HTR-8/SVneo (cell line): ENCODE measurements around the gene PTPN2.
A peak's percentile ranks its signal among the peaks of the same experiment; 100 is the strongest.
"Not testable (repeated sequence)": the region's sequence is repeated elsewhere in the genome, so short reads cannot be mapped to it uniquely, and the experiment has no call there.

Experiments
- DNase-seq: peaks from one replicate; pipeline ENCODE4 v3.0.0; 2011; ENCODE audit warnings: low spot score, mixed read lengths; ENCODE audit not compliant: insufficient read length
- FAIRE-seq: peaks from 2 replicates; lab custom pipeline; 2011; peaks lifted over from hg19 to GRCh38; lab: Jason Lieb, UNC

The PTPN2 gene

DNA sequence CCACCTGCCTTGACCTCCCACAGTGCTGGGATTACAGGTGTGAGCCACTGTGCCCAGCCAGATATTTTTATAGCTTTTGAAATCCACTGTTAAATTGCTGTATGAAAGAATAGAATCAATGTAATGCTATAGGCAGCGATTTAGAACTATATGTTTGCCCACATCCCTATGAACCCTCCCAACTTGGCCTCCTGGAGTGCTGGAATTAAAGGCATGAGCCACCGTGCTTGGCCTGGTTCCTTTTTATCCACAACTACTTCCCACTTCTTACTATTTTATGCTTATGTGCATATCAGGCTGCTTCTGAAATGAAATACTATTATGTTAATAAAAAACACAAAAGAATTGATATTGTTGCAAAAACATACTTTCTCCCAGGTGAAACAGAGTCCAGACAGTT is 11.6 kb upstream of the PTPN2 start:
- no peak for FAIRE-seq
- DNase-seq = no peak

DNA sequence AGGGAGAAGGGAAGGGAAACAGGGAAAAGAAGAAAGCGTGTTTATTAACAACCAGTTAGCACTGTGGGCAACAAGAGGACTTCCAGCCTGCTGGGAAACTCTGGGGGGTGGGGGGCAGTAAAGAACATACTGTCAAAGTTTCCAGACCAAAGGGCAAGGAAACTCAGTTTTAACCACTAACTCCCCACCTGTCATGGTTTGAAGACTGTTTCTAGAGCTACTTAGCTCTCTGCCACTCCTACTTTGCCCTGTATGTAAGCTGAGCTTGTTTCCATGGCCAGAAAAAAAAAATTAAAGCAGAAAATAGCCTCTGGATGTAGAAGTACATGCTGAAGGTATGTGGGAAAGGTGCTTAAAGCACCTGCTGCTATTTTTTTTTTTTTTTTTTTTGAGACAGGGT is 11.0 kb upstream of the PTPN2 start:
- no peak for FAIRE-seq
- DNase-seq = no peak

DNA sequence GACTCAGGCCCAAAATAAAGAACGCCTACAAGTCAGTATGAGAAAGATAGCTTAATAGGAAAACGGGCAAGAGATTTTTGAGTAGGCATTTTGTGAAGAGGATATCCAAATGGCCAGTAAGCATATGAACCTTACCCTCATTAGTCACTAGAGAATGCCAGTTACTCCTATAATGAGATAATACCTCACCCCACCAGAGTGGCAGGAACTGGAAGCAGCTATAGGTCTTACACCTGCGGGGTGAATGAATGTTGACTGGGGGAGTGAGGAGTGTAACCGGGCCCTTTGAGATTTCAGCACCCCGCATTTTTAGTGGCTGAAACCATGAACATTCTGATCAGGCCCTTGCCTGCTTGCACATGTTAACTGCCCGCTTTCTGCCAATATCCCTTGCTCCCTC is 7.5 kb upstream of the PTPN2 start:
- DNase-seq = no peak
- FAIRE-seq = no peak

DNA sequence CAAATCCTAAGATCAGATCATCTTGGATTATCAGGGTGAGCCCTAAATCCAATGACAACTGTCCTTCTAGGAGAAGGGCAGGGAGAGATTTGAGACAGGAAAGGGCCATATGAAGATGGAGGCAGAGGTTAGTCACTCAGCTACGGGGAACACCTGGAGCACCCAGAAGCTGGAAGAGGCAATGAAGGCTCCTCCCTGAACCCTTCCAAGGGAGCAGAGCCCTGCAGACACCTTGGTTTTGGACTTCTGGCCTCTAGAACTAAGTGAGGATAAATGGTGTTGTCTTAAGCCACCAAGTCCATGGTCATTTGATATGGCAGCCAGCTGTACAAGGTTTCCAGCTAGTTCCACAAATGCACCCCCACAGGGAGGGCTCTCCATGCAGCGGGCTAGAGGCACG is 6.9 kb upstream of the PTPN2 start:
- DNase-seq (no peak), FAIRE-seq (no peak)

DNA sequence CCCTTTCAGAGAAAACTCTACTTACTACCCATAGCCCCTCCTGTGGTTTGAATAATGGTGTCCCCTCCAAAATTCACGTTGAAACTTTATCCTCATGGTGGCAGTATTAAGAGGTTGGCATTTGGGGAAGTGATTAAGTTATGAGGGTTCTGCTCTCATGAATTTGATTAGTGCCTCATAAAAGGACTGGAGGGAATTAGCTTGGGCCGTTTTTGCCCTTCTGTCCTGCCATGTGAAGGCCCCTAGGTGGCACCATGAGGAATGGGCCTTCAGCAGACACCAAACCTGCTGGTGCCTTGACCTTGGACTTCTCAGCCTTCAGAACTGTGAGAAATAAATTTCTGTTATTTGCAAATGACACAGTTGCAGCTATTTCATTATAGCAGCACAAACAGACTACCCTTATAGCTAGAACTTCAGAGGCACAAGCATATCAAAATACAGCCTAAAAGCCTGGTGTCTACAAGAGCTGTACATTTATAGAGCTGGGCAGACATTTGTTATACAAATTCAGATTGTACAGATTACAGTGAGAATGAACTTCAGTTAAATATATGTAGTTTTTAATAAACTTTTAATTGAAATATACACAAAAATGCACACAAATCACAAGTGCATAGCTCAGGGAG is 2.6 kb upstream of the PTPN2 start:
- no peak for DNase-seq
- FAIRE-seq = no peak

DNA sequence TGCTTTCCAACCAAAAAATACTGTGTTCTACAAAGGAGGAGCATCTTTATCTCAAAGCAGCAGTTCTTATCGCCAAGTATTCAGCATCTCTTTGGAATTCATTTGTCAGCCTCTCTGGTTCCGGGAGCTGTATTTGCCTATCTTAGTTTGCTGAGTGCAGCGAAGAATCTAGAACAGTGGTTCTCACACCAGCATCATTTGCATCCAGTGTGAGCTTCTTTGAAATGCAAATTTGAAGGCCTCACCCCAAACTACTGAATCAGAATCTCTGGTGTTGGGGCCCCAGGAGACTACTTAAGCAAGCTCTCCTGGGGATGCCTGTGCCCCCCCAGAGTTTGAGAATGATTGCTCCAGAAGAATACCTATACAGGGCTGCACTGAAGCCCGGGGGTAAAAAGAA is 1.5 kb upstream of the PTPN2 start:
- DNase-seq (no peak), FAIRE-seq (no peak)

DNA sequence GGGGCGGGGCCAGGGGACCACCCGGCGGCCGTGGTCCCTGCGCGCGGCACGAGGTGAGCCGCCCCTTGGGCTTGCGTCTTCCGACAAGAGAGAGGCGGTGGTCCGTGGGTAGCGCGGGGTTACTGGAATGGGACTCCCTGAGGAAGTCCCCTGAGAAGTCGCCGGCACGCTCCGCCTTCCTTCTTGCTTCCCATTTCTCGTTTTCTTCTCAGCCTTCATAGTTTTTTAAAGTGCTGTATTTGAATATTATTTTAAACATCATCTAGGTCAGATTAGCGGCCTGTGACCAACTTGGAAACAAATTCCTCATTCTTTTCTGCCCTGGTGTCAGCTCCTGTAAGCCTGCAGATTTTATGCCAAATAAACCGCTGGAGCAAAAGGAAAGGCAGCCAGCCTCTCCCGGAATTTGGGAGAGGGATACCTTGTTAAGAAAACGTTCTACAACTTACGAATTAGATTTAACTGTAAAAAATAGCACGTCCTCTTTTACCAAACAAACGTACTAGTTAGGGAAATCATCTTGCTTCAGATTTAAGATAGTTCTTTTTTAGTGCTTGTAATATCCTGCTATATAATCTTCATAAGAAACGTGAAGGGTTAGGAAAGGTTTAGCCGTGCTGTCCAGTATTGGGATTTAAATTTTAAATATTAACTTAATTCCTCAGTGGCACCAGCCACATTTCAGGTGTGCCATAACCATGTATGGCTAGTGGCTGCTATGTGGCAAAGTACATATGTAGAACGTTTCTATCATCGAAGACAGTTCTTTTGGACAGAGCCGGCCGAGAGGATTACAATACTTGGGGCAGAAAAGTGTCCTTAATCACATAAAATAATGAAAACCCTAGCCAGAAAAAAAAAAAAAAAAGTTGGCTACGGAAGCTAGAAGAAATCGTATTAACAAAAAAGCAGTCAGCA is 628 bp upstream of the PTPN2 start:
- no peak for FAIRE-seq
- no peak for DNase-seq

DNA sequence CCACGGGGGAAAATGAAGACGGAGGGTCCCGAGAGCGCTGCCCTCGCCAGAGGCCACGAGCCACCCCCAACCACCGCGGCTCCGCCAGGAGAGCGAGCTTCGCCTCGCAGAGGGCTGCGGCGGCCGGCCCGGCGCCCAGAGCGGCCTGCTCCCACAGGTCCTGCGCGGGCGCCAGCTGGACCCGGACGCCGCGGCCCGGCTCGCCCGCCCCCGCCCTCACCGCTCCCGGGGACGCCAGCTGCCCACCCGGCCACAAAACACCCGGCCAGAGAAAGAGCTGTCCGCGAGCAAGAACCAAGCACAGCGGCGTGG is 709 bp downstream of the PTPN2 start:
- FAIRE-seq (no peak), DNase-seq (peak; percentile 15)

DNA sequence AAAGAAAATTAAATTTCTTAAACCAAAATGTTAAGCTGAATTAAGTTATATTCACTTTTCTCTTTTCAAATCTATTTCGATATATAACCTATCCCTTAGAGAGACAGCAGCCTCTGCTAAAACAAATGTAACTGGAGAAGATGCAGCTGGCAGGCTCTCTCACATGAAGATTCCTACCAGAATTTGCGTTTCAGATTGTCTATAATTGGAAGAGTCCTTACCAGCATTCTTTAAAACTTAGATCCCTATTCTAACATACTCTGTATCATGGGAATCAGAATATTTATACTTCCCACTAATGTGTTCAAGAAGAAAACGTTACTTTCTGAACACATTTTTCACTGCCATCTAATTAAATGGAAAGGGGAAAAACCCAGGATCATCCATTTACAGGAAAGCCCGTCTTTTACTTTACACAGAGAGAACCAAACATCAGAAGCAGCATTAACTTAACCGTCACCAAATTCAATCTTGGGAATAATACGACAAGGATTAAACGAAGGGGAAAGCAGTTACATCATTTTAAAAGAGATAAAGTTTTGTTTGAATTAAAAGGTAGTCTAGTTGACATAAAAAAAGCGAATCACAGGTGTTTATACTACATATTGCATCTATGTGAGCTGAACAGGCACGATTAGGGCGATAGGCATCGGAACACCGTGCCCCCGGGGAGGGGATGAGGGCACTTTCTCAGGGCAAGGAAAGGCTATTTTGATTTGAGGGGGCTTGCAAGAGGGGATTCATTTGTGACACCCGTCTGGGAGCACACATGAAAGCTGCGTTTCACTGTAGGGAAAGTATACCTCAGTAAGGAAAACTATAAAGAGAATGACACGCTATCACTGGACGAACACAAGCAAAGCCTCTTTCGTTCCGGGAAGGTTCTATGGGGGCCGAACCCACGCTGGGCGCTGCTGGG is 1.3 kb downstream of the PTPN2 start:
- DNase-seq (no peak), FAIRE-seq (no peak)

DNA sequence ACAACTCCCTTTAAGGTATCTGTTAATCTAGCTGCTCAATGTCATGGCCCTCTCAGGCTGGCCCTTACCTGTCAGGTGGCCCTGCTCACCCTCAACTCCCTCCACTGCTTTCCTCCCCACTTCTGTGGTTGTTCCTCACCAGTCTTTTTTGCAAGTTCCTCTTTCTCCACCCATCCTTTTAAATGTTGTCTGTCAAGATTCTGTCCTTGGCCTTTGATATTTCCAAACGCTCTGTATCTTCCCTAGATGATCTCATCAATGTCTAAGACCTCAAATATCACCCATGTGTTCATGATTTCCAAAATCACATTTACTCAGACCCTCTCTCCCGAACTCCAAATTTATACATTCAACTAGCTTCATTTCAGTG is 3.5 kb downstream of the PTPN2 start:
- DNase-seq = no peak
- no peak for FAIRE-seq

DNA sequence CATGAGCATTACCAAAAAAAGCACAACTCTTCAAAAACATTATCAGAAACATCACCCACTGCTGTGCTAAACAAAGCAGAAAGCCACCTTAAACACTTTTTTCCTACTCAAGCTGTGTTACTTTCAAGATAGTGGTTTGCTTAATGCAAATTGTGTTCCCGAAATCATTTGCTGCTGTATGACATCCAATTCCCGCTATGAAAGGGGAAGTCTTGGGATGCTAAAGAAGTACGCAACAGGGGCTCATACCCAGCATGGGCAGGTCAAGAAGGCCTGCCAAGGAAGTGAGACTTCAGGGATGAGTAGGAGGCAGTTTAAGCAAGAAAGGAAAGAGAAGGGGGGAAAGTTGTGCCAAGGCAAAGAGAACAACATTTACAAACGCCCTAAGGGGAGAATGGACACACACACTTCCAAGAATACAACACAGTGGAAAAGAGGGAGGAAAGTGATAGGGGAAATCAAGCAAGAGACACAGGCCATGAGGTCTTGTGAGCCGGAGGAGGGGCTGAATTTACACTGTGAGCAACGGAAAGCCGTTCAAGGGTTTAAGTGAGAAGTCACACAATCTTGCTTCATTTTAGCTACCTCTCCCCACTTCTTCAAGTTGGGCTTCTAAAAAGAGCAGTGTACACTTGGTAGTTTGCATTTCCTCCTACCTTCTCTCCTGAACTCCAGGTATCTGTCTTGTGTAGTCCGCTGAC is 4.0 kb downstream of the PTPN2 start:
- FAIRE-seq (no peak), DNase-seq (no peak)

DNA sequence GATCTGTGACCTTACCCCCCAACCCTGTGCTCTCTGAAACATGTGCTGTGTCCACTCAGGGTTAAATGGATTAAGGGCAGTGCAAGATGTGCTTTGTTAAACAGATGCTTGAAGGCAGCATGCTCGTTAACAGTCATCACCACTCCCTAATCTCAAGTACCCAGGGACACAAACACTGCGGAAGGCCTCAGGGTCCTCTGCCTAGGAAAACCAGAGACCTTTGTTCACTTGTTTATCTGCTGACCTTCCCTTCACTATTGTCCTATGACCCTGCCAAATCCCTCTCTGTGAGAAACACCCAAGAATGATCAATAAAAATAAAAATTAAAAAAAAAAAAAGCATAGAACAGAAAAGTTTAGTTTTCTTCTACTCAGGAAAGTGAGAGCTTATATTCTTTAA is 9.0 kb downstream of the PTPN2 start:
- not testable (repeated sequence) for FAIRE-seq, DNase-seq

DNA sequence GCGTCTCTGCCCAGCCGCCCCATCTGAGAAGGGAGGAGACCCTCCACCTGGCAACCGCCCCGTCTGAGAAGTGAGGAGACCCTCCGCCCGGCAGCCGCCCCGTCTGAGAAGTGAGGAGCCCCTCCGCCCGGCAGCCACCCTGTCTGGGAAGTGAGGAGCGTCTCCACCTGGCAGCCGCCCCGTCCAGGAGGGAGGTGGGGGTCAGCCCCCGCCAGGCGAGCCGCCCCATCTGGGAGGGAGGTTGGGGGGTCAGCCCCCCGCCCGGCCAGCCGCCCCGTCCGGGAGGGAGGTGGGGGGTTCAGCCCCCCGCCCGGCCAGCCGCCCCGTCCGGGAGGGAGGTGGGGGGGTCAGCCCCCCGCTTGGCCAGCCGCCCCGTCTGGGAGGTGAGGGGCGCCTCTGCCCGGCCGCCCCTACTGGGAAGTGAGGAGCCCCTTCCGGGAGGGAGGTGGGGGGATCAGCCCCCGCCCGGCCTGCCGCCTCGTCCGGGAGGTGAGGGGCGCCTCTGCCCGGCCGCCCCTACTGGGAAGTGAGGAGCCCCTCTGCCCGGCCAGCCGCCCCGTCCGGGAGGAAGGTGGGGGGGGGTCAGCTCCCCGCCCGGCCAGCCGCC is 10.0 kb downstream of the PTPN2 start:
- FAIRE-seq, DNase-seq: not testable (repeated sequence)

DNA sequence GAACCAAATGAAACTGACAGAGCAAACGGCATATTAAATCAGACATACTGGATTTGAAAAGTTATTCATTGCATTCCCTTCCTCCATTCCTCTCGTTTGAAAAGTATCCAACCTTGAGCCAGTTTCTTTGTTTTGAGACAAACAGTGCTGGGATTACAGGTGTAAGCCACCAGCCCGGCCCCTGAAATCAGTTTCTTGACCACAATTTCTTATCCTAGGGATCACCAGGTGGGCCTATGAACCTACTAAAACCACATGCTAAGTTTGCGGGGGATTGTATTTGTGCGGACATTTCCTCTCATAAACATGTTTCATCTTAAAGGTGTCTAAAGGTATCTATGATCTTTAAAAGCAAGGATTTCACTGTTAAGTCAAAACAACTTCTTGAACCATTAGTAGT is 11.6 kb downstream of the PTPN2 start:
- DNase-seq (no peak), FAIRE-seq (no peak)

DNA sequence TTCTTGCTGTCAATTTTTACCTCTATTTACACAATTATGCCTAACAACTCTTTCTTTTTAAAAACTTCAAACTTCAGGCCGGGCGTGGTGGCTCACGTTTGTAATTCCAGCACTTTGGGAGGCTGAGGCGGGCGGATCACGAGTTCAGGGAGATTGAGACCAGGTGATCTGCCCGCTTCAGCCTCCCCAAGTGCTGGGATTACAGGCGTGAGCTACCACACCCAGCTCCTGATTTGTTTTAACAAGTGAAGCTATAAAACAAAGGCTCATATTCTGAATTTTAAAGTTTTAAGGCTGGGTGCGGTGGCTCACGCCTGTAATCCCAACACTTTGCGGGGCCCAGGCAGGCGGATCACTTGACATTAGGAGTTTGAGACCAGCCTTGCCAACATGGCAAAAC is 15.5 kb downstream of the PTPN2 start:
- no peak for FAIRE-seq

DNA sequence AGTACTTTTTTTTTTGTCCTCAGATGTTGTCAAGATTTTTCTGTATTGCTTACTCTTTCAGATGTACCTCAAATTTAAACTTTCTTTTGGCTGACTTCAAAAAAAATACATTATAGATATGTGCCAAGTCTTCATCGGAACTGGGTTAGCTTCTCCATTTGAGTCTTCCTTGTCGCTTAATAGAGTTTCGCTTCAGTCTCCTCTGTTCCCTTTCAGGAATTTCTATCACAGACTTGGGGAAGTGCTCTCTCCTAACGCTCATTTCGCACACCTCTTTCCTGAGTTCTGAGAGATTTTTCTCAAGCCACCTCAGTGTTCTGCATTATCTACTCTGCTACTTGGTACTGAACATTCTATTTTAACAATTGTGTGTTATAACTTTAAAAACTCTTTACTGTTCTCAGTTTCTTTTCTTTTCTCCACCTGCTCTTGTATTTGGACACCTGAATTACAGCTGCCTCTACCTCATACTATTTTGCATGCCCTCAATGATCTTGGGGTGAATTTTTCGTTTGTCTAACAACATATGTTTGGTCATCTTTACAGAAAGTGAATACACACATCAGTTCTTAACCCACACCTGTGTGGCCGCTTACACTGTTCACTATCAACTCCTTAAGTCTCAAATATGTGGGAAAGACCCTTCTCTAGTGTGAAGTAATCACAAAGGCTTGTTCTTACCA is 16.5 kb downstream of the PTPN2 start:
- FAIRE-seq = no peak

More for the DNA sequence above, 15.5 kb downstream of the PTPN2 start:
- no peak for DNase-seq

DNA sequence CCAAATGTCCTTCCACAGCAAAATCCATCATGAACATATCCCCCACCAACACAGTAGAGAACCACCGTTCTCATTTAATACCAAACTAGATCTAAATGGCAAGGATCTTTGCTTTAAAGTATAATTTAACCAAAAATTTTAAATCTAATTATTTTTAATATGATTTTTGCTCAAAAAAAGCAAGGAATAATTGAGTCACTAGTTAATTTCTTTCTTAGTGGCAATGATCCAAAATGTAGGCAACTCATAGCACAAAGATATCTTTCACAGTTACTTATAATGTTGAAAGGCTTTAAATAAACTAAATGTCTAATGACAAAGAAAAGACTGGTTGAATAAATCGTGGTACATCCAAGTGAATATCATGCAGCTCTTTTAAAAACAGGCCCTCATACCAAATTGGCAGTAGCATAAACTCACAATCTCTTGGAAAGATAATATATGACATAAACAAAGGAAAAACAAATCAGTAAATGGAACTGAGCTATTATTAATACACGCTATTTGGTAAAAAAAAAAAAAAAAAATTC is 20.3 kb downstream of the PTPN2 start:
- FAIRE-seq = no peak

More for the DNA sequence above, 16.5 kb downstream of the PTPN2 start:
- DNase-seq = no peak

DNA sequence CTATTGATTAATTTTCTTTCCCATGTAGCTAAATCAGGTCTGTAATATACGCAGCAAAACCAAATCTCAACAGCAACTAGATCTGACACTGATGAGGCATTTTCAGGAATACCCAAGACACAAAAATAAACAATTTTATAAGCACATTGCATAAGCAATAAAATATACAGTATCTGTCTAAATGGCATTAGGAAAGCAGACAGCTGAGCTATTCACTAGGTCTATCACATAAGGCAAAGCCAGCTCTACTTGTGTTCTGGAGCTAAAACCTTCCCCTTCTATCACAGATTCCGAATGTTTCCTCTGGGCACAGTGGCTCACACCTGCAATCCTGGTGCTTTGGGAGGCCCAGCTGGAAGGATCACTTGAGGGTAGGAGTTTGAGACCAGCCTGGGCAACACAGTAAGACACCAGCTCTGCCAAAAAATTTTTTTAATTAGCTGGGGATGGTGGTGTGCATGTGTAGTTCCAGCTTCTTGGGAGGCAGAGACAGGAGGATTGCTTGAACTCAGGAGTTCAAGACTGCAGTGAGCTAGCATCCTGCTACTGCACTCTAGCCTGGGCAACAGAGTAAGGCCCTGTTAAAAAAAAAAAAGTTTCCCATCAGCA is 21.1 kb downstream of the PTPN2 start:
- no peak for DNase-seq
- no peak for FAIRE-seq

More for the DNA sequence above, 20.3 kb downstream of the PTPN2 start:
- no peak for DNase-seq

DNA sequence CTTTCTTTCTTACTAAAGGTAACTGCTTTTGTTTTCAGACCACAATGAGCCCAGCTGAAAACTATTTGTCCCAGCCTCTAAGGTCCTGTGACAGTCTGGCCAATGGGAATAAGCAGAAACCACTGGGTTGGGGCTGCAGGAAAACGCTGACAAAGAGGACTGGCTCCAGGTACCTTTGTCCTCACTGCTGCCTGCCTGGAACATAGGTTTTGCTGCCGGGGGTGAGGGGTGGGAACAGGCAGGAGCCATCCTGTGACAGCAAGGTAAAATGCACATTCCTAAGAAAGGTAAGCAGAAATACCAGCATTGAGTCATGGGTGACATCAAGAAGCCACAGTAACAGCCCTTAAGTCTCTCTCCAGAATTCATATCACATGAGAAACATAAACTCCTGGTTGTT is 21.6 kb downstream of the PTPN2 start:
- DNase-seq = no peak
- FAIRE-seq = no peak
